Measurements from ENCODE around the gene OR7G3. TPM values are rescaled to one million over a fixed set of nuclear protein-coding genes. Genes with fewer than 3 reads are reported as not detected.

The OR7G3 gene
- not detected for polyA plus RNA-seq (2013, experiment 1 of 2; ENCODE audit: insufficient read length)
- polyA plus RNA-seq (2013, experiment 2 of 2; ENCODE audit: insufficient read length): not detected

DNA sequence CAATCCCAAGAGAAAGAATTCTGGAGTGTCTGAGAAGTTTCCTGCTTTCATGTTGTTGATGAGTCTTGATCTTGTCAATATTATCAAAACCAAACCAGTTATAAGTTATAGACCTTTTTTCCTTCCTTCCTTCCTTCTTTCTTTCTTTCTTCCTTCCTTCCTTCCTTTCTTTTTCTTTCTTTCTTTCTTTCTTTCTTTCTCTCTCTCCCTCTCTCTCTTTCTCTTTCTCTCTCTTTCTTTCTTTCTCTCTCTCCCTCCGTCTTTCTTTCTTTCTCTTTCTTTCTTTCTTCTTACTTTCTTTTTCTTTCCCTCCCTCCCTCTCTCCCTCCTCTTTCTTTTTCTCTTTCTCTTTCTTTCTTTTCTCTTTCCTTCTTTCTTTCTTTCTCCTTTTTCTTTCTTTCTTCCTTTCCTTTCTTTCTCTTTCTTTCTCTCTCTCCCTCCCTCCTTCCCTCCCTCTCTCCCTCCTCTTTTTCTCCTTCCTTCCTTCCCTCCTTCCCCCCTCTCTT is at the start of gene OR7G3:
Gene OR7G3 (minus strand): TSS at position 51 of the 506 bp plus-strand sequence. CDS start 0 bp downstream, at position 51.
- no peak for DNase-seq

- no peak for DNase-seq
Measured at GRCh38 chr19:9175326-9175725, 48.6 kb upstream of the OR7G3 start.

GRCh38 chr19:9171393-9171991 is 44.7 kb upstream of the OR7G3 start:
- DNase-seq: no peak

DNA sequence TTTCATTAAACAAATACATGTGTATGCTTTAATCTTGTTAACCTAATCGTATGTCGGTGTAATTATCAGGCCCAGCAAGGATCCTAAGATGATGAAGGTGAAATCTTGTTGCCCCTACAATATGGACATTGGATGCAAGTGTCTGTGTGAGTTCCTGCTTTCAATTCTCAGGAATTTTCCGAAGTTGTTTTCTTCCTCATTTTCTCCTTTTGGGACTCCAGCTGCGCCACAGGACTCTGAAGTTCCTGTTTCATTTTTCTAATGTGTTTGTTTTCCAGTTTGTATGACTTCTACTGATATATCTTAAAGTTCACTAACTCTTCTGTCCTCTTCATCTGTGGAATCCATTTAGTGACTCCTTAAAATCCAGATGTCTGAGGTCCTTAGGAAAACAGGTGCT is 40.1 kb upstream of the OR7G3 start:
- no peak for DNase-seq

GRCh38 chr19:9165261-9165660 is 38.5 kb upstream of the OR7G3 start:
- no peak for DNase-seq

DNA sequence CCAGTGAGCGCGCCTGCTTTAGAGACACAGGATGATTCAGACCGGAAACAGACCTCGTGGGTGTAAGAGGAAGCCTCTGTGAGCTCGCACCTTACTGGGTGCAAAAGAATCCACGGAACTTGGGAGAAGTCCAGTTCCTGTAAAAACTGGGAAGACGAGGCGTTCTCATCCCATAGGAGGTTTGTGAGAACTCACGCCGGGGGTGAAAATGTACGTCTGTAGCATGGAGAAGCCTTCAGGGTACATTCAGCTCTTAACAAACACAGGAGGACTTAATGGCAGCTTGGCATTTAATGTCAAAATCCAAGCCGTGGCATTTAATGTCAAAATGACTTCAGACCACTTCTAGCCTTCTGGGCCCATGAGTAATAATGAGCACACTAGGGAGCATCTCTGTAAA is 34.7 kb upstream of the OR7G3 start:
- no peak for DNase-seq

GRCh38 chr19:9159891-9160290 is 33.1 kb upstream of the OR7G3 start:
- no peak for DNase-seq

GRCh38 chr19:9156304-9156703 is 29.6 kb upstream of the OR7G3 start:
- no peak for DNase-seq

GRCh38 chr19:9155591-9155990 is 28.8 kb upstream of the OR7G3 start:
- DNase-seq: no peak

- no peak for DNase-seq
Measured at GRCh38 chr19:9151367-9151766, 24.6 kb upstream of the OR7G3 start.

DNA sequence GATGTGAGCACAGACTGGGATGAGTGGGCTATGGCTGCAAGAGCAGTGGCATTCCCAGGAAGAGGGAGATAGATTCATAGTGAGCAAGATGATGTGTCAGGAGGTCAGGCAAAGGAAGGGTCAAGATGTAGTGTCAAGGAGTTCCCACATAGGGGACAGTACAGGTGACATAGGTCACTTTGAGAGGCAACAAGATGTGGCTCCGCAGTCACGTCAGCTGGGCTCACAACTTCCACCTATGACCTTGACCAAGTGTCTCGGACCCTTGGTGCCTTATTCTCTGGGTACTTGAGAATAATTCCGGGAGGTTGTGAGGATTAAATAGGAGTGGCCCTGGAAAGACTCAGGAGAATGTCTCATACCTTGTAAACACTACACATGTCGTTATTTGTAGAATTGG is 23.9 kb upstream of the OR7G3 start:
- DNase-seq: no peak

DNA sequence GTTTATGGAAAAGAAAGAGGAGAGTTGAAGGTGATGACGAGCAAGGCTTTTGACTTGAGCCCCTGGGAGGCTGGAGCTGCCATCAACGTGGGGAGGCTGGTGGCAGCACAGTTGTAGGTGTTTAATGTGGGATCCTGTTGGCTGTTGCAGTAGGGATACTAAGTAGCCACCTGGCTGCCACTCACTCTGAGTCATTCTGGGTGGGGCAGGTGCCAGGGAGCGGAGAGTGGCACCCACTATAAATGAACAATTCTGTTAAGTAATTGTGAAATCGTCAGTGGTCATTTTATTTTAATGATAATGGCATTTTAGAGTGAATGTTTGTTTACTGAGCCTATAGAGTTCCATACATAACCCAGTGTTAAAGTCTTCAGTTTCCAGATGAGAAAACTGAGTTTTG is 23.2 kb upstream of the OR7G3 start:
- DNase-seq: no peak

- no peak for DNase-seq
Measured at GRCh38 chr19:9148697-9149096, 21.9 kb upstream of the OR7G3 start.

- no peak for DNase-seq
Measured at GRCh38 chr19:9146882-9147281, 20.1 kb upstream of the OR7G3 start.

DNA sequence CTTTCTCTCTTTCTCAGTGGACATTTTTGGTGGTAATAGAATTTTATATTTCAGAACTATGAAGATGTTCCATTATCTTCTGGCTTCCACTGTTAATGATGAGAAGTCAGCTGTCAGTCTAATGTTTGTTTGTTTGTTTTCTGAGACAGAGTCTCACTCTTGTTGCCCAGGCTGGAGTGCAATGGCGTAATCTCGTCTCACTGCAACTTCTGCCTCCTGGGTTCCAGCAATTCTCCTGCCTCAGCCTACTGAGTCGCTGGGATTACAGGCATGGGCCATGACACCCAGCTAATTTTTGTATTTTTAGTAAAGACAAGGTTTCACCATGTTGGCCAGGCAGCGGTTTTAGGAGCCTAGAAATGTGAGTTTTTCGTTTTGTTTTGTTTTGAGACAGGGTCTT is 18.2 kb upstream of the OR7G3 start:
- DNase-seq: no peak

- peak; percentile 95 for DNase-seq
Measured at GRCh38 chr19:9140159-9140874, 13.6 kb upstream of the OR7G3 start, which contains the start of gene ZNF317. Gene ZNF317 (plus strand): TSS chr19:9140397. CDS start chr19:9156017, 15,620 bp downstream.

DNA sequence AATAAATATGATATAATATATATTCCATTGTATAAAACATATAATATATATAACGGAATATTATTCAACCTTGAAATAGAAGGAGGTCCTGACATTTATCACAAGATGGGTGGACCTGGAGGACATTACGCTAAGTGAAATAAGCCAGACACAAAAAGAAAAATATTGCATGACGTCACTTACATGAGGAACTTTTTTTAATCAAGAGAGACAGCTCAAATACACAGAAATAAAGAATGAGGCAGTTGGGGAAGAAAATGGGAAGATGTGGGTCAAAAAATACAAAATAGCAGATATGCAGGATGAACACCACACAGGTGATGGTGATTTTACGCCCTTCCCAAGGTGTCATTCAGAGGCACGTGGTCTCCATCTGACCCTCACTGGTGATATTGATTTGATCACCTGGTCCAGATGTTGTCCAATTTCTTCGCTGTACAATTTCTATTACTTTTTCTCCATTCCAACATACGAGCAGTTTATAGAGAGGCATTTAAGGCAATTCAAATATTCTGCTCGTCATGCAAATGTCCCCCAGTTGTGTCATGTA is 12.9 kb upstream of the OR7G3 start:
- DNase-seq: no peak

DNA sequence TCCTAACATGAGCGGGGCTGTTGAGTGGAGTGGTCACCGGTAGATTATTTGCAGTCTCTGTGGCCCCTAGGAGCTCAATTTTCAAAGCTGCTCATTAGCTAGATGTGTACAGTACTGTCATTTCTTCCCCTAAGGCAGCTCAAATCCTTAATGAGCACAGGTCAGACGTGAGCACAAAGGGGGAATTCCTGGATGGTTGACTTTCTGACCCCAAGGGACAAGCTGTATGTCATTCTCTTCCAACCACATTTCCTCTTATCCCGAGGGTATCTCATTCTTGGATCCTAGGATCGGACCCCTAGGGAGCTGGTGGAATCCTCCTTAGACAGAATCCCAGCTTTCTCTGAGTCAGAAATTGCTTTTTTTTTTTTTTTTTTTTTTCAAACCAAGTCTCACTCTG is 5.7 kb upstream of the OR7G3 start:
- peak; percentile 15 for DNase-seq

GRCh38 chr19:9130965-9131364 is 4.2 kb upstream of the OR7G3 start:
- DNase-seq: no peak

DNA sequence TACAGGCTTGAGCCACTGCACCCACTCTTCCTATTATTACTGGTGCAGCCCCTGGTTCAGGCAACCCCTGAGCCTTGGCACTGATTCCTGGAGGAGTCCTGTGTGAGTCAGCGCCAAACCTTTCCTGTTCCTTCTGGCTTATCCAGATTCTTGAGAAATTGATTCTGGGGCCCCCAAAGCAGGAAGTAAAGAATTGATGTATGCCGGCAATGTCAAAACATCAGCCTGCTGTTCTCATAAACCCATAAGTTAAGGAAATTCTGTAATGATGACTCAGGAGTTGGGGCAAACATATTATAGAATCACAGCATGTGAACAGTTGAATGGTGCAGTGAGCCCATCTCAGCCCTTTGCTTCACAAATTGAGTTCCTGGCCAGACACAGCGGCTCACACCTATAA is 1.4 kb upstream of the OR7G3 start:
- peak; percentile 30 for DNase-seq

GRCh38 chr19:9116547-9116946 is 10.2 kb downstream of the OR7G3 start:
- DNase-seq: no peak

DNA sequence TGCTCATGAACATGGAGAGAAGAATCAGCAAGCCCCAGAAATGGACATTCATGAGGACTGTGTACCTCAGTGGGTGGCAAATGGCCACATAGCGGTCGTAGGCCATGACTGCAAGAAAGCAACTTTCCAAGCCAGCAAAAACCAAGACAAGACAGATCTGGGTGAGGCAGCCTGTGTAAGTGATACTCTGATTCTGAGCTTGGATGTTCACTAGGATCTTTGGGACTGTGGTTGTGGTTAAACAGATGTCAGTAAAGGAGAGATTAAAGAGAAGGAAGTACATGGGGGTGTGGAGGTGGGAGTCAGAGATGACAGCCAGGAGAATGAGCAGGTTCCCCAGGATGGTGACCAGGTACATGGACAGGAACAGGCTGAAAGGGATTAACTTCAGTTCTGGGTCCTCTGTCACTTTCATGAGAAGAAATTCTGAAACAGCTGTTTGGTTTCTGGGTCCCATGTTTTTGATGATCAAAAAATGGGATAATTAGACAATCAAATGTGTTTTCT is 11.4 kb downstream of the OR7G3 start, which contains the start of gene OR7G1:
Gene OR7G1 (minus strand): TSS at position 457 of the 507 bp plus-strand sequence. CDS start 0 bp downstream, at position 457.
- DNase-seq: no peak

- no peak for DNase-seq
Measured at GRCh38 chr19:9109959-9110358, 16.8 kb downstream of the OR7G3 start.
